HTERT RPE-1 (cell line): ENCODE data around the gene BNIP2.
"Not testable (repeated sequence)": the region's sequence is repeated elsewhere in the genome, so short reads cannot be mapped to it uniquely, and the experiment has no call there.

ENCODE experiments used
- in situ Hi-C: fragments of 300-500 bp; cut with MboI; formaldehyde crosslinking; loops from 4 replicates; pipeline ENCODE4 v1.14.3; 2020; ENCODE audit warnings: low sequenced_read_pairs

Gene BNIP2

GRCh38 chr15:59642351-59642750, 46.8 kb downstream of the BNIP2 start:
- in situ Hi-C loops: no loop called here

- in situ Hi-C loops: not testable (repeated sequence)
These were observed 51.6 kb downstream of the BNIP2 start for GRCh38 chr15:59637507-59637906.

GRCh38 chr15:59636184-59636583, 52.9 kb downstream of the BNIP2 start:
- in situ Hi-C loops: no loop called here

GRCh38 chr15:59632714-59633113, 56.4 kb downstream of the BNIP2 start:
- in situ Hi-C loops: no loop called here

- in situ Hi-C loops: no loop called here
These were observed 66.8 kb downstream of the BNIP2 start for GRCh38 chr15:59622289-59622688.

- in situ Hi-C loops: no loop called here
These were observed 70.7 kb downstream of the BNIP2 start for GRCh38 chr15:59618406-59618805.

GRCh38 chr15:59616379-59616778, 72.7 kb downstream of the BNIP2 start:
- in situ Hi-C loops: no loop called here

GRCh38 chr15:59615661-59616060, 73.5 kb downstream of the BNIP2 start:
- in situ Hi-C loops: no loop called here

GRCh38 chr15:59614153-59614552, 75.0 kb downstream of the BNIP2 start:
- in situ Hi-C loops: no loop called here

- in situ Hi-C loops: no loop called here
These were observed 77.6 kb downstream of the BNIP2 start, which contains the start of gene GCNT3 for GRCh38 chr15:59611276-59612260. GCNT3 (plus strand) TSS chr15:59611783; CDS start chr15:59618239, 6,456 bp downstream.

GRCh38 chr15:59609730-59610712, 79.1 kb downstream of the BNIP2 start:
- in situ Hi-C loops: no loop called here
